HG02759 (cell line): Measurements from ENCODE around the gene EVA1C.
"Not testable (repeated sequence)": the region's sequence is repeated elsewhere in the genome, so short reads cannot be mapped to it uniquely, and the experiment has no call there.

Experiments used
- ATAC-seq: cut with Tn5 transposase; IDR thresholded peaks from one replicate; pipeline ENCODE4 v1.9.1; 2021; ENCODE audit warnings: mild to moderate bottlenecking, moderate library complexity; ENCODE audit not compliant: unreplicated experiment

EVA1C gene

DNA sequence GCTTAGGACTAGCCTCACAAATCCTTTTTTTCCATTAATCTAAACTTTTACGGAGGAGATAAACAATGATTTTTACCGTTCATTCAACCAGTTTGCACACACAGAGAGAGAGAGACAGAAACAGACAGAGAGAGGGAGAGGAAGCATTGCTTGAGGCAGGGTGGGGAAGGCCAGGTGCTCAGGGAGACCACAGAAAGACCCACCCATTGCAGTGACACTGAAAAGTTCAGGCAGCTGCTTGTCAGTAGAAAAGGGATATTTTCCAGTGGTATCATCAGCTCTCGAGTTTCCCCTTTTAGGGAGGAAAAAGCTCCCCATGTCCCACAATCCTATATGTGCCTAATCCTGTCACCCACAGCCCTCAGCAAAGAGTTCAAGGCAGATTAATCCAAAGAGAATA lies 145.6 kb downstream of the EVA1C start:
- ATAC-seq = no peak

- ATAC-seq = no peak
Observed at GRCh38 chr21:32559006-32559610, 146.6 kb downstream of the EVA1C start.

DNA sequence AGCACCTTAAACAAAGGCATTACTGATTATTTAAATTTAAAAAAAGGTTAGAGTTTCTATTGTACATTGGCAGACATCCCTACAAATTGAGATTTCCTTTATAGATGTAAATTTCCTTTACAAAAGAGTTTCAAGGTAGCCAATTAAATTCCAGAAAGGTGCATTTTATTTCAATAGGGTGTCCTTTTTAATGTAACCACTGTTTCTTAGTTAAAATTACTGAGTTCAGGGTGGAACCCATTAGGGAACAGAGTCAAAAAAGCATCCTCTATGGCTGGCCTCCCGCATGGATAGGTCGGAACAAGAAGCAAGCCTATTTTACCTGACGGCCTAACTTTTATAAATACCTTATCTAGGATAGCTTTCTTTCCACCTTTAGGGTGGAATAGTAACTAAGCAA lies 148.4 kb downstream of the EVA1C start:
- no peak for ATAC-seq

GRCh38 chr21:32561476-32561875 lies 149.0 kb downstream of the EVA1C start:
- not testable (repeated sequence) for ATAC-seq

GRCh38 chr21:32562426-32562825 lies 149.9 kb downstream of the EVA1C start:
- no peak for ATAC-seq

DNA sequence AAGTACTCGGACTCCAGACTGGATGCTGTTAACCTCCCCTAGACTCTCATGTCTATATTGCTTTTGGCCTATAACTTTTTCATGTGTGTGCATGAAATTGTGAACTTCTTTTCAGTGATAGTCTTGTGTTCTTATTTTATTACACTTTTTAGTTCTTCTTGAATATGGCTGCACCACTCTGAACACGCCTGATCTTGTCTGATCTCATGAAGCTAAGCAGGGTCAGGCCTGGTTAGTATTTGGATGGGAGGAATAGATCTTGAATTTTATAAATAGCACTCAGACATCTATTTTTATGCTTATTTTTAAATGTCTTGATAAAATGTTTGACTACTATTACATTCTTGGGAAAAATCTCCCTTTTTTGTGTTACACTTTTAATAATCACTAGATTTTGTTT lies 150.4 kb downstream of the EVA1C start:
- ATAC-seq = no peak
